ENCODE measurements around the gene AKIRIN2. TPM values are rescaled to one million over a fixed set of nuclear protein-coding genes. Genes with fewer than 3 reads are reported as not detected.

AKIRIN2 gene
- total RNA-seq, 1 donor from 2014 or later, result 65.4 TPM

GRCh38 chr6:87633851-87634250 lies 68.2 kb downstream of the AKIRIN2 start:
- no peak for DNase-seq (ENCODE audit: low read depth)
- no peak for TF ChIP-seq EZH2 (IDR thresholded peaks at IDR 0.05; ENCODE audit: insufficient read depth, low read length)
- TF ChIP-seq CTCF (IDR thresholded peaks at IDR 0.05; ENCODE audit: insufficient read depth, low read depth, low read length), result no peak
- Histone ChIP-seq H3K79me2 (ENCODE audit: insufficient read depth, low read length) (no peaks in the 10 kb centered on the region), H3K27me3 (ENCODE audit: insufficient read depth, low read length) (no peaks in the 10 kb centered on the region), H3K36me3 (ENCODE audit: insufficient read depth, low read length) (peaks cover 19% of the 10 kb centered on the region), H3K4me3 (ENCODE audit: insufficient read depth, low read depth, low read length) (no peak overlapping the region), H3K4me1 (ENCODE audit: insufficient read depth, low read length) (no peaks in the 10 kb centered on the region), H3K9me3 (ENCODE audit: insufficient read depth, low read depth, low read length) (no peaks in the 10 kb centered on the region), H2AFZ (ENCODE audit: low read depth, low read length) (no peak overlapping the region), H3K4me2 (ENCODE audit: low read length) (no peak overlapping the region), H3K27ac (ENCODE audit: low read depth, low read length) (no peak overlapping the region), H3K9ac (ENCODE audit: low read length) (no peak overlapping the region), H4K20me1 (ENCODE audit: insufficient read depth, low read length) (no peaks in the 10 kb centered on the region)
- Mint-ChIP-seq H3K27me3 (ENCODE audit: low read depth, unreplicated experiment) (no peaks in the 10 kb centered on the region), H3K4me1 (ENCODE audit: low read depth, unreplicated experiment) (peaks cover 5% of the 10 kb centered on the region), H3K36me3 (ENCODE audit: low read depth, unreplicated experiment) (no peaks in the 10 kb centered on the region), H3K4me3 (ENCODE audit: unreplicated experiment) (no peak overlapping the region), H3K9me3 (ENCODE audit: unreplicated experiment) (no peaks in the 10 kb centered on the region), H3K27ac (ENCODE audit: unreplicated experiment) (no peak overlapping the region)
- no peak for FAIRE-seq

GRCh38 chr6:87630746-87631145 lies 71.3 kb downstream of the AKIRIN2 start:
- FAIRE-seq (no peak), DNase-seq (ENCODE audit: low read depth) (no peak)
- TF ChIP-seq EZH2 (IDR thresholded peaks at IDR 0.05; ENCODE audit: insufficient read depth, low read length) (no peak), CTCF (IDR thresholded peaks at IDR 0.05; ENCODE audit: insufficient read depth, low read depth, low read length) (no peak)
- no peak overlapping the region for H3K4me2 ChIP-seq (ENCODE audit: low read length)
- no peaks in the 10 kb centered on the region for H3K36me3 Mint-ChIP-seq (ENCODE audit: low read depth, unreplicated experiment)
- peak overlapping the region; percentile 12 for H3K27ac Mint-ChIP-seq (ENCODE audit: unreplicated experiment)
- H3K27me3 Mint-ChIP-seq (ENCODE audit: low read depth, unreplicated experiment), result no peaks in the 10 kb centered on the region
- no peak overlapping the region for H3K27ac ChIP-seq (ENCODE audit: low read depth, low read length)
- H3K9me3 Mint-ChIP-seq (ENCODE audit: unreplicated experiment), result no peaks in the 10 kb centered on the region
- no peaks in the 10 kb centered on the region for H3K4me1 ChIP-seq (ENCODE audit: insufficient read depth, low read length)
- H3K36me3 ChIP-seq (ENCODE audit: insufficient read depth, low read length), result peaks cover 13% of the 10 kb centered on the region
- no peak overlapping the region for H3K9ac ChIP-seq (ENCODE audit: low read length)
- no peaks in the 10 kb centered on the region for H3K27me3 ChIP-seq (ENCODE audit: insufficient read depth, low read length)
- peaks cover 6% of the 10 kb centered on the region for H3K4me1 Mint-ChIP-seq (ENCODE audit: low read depth, unreplicated experiment)
- no peaks in the 10 kb centered on the region for H3K9me3 ChIP-seq (ENCODE audit: insufficient read depth, low read depth, low read length)
- no peaks in the 10 kb centered on the region for H4K20me1 ChIP-seq (ENCODE audit: insufficient read depth, low read length)
- H3K4me3 Mint-ChIP-seq (ENCODE audit: unreplicated experiment), result no peak overlapping the region
- no peak overlapping the region for H2AFZ ChIP-seq (ENCODE audit: low read depth, low read length)
- no peaks in the 10 kb centered on the region for H3K79me2 ChIP-seq (ENCODE audit: insufficient read depth, low read length)
- H3K4me3 ChIP-seq (ENCODE audit: insufficient read depth, low read depth, low read length), result no peak overlapping the region

GRCh38 chr6:87628881-87629280 lies 73.2 kb downstream of the AKIRIN2 start:
- H3K9ac ChIP-seq (ENCODE audit: low read length), result no peak overlapping the region

More at GRCh38 chr6:87628881-87629280, 73.2 kb downstream of the AKIRIN2 start:
- Mint-ChIP-seq H3K4me3 (ENCODE audit: unreplicated experiment) (no peak overlapping the region), H3K27ac (ENCODE audit: unreplicated experiment) (no peak overlapping the region), H3K27me3 (ENCODE audit: low read depth, unreplicated experiment) (no peaks in the 10 kb centered on the region), H3K9me3 (ENCODE audit: unreplicated experiment) (no peaks in the 10 kb centered on the region), H3K4me1 (ENCODE audit: low read depth, unreplicated experiment) (peaks cover 6% of the 10 kb centered on the region), H3K36me3 (ENCODE audit: low read depth, unreplicated experiment) (peaks cover 5% of the 10 kb centered on the region)
- Histone ChIP-seq H3K9me3 (ENCODE audit: insufficient read depth, low read depth, low read length) (no peaks in the 10 kb centered on the region), H3K4me3 (ENCODE audit: insufficient read depth, low read depth, low read length) (no peak overlapping the region), H3K27me3 (ENCODE audit: insufficient read depth, low read length) (no peaks in the 10 kb centered on the region), H4K20me1 (ENCODE audit: insufficient read depth, low read length) (no peaks in the 10 kb centered on the region), H2AFZ (ENCODE audit: low read depth, low read length) (no peak overlapping the region), H3K36me3 (ENCODE audit: insufficient read depth, low read length) (peaks cover 7% of the 10 kb centered on the region), H3K79me2 (ENCODE audit: insufficient read depth, low read length) (no peaks in the 10 kb centered on the region), H3K27ac (ENCODE audit: low read depth, low read length) (no peak overlapping the region), H3K4me2 (ENCODE audit: low read length) (no peak overlapping the region), H3K4me1 (ENCODE audit: insufficient read depth, low read length) (no peaks in the 10 kb centered on the region)
- TF ChIP-seq CTCF (IDR thresholded peaks at IDR 0.05; ENCODE audit: insufficient read depth, low read depth, low read length) (no peak), EZH2 (IDR thresholded peaks at IDR 0.05; ENCODE audit: insufficient read depth, low read length) (no peak)
- DNase-seq (ENCODE audit: low read depth) (peak; percentile 70), FAIRE-seq (peak; percentile 34)
